ENCODE measurements around the gene TCF15.

- TF ChIP-seq REST (IDR thresholded peaks at IDR 0.05; ENCODE audit: unreplicated experiment), result no peak
- no peak for TF ChIP-seq CTCF (conservative IDR thresholded peaks at IDR 0.05; ENCODE audit: low read depth in 2 of 2)
- no peak for TF ChIP-seq EZH2phosphoT487 (IDR thresholded peaks at IDR 0.05; ENCODE audit: unreplicated experiment)
- TF ChIP-seq EZH2 (IDR thresholded peaks at IDR 0.05; ENCODE audit: low read depth, unreplicated experiment), result no peak
- no peak for TF ChIP-seq POLR2AphosphoS5 (IDR thresholded peaks at IDR 0.05; ENCODE audit: low read depth)
- no peak for TF ChIP-seq JUNB (IDR thresholded peaks at IDR 0.05; ENCODE audit: unreplicated experiment)
- no peak for TF ChIP-seq ZNF331 (CRISPR knock-in tag; IDR thresholded peaks at IDR 0.05; ENCODE audit: low read depth)
- no peak for TF ChIP-seq ZNF114 (CRISPR knock-in tag; IDR thresholded peaks at IDR 0.05)
- no peak for TF ChIP-seq STAT1 (IDR thresholded peaks at IDR 0.05; ENCODE audit: unreplicated experiment)
- TF ChIP-seq, protein P1, sequence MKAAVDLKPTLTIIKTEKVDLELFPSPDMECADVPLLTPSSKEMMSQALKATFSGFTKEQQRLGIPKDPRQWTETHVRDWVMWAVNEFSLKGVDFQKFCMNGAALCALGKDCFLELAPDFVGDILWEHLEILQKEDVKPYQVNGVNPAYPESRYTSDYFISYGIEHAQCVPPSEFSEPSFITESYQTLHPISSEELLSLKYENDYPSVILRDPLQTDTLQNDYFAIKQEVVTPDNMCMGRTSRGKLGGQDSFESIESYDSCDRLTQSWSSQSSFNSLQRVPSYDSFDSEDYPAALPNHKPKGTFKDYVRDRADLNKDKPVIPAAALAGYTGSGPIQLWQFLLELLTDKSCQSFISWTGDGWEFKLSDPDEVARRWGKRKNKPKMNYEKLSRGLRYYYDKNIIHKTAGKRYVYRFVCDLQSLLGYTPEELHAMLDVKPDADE (IDR thresholded peaks at IDR 0.05), result no peak
- TF ChIP-seq NANOG (IDR thresholded peaks at IDR 0.05; ENCODE audit: borderline replicate concordance), result no peak
- TF ChIP-seq CREB1 (CRISPR knock-in tag; IDR thresholded peaks at IDR 0.05; ENCODE audit: low read depth), result no peak
- TF ChIP-seq ZNF462 (CRISPR knock-in tag; IDR thresholded peaks at IDR 0.05), result no peak
Measured at GRCh38 chr20:600141-600540, 10.0 kb downstream of the TCF15 start.

Measured in GM23338 (cell line).